H7 (cell line): ENCODE results near the gene DCLK2. TPM values are rescaled to one million over a fixed set of nuclear protein-coding genes. Genes with fewer than 3 reads are reported as not detected.
A peak's percentile ranks its signal among the peaks of the same experiment; 100 is the strongest.

Experiments used
- DNase-seq: peaks from one replicate; pipeline ENCODE4 v3.0.0; 2012
- H3K27me3 ChIP-seq: 2 replicates; pipeline ENCODE4 v1.6.0; 2011; ENCODE audit warnings: mild to moderate bottlenecking, low read length; ENCODE audit not compliant: control insufficient read depth, insufficient read depth
- H3K36me3 ChIP-seq: replicated peaks from 2 replicates; pipeline ENCODE4 v1.5.1; 2011; ENCODE audit warnings: low read length; ENCODE audit not compliant: control insufficient read depth, insufficient read depth
- H3K4me3 ChIP-seq: 2 replicates; pipeline ENCODE4 v1.5.1; 2011; ENCODE audit warnings: low read depth, mild to moderate bottlenecking, control low read depth, low read length, moderate library complexity; ENCODE audit not compliant: insufficient read depth
- total RNA-seq: library from RNA; depleted of rRNA; stranded (reverse); fragments of >200 nt; shearing (Covaris generic); gene quantifications from 2 replicates; pipeline ENCODE4 v1.2.3, GENCODE V29; 2014; rRNA removed

Gene DCLK2
- total RNA-seq = 0.31 and 0.74 TPM in 2 replicates

GRCh38 chr4:150078041-150078578, at the start of gene DCLK2:
TSS of gene DCLK2 (plus strand) at chr4:150078445. CDS start at chr4:150079028, 583 bp downstream.
- Histone ChIP-seq H3K4me3 (peak within 1 kb of the TSS; percentile 50), H3K36me3 (no peaks in the 10 kb centered on the region), H3K27me3 (peaks cover 39% of the 10 kb centered on the region)
- DNase-seq = peak; percentile 92

- DNase-seq = no peak
These were observed 45.7 kb upstream of the DCLK2 start for GRCh38 chr4:150032541-150032940.

GRCh38 chr4:150033081-150033480, 45.2 kb upstream of the DCLK2 start:
- DNase-seq = no peak

More at GRCh38 chr4:150032541-150032940, 45.7 kb upstream of the DCLK2 start:
- no peaks in the 10 kb centered on the region for H3K27me3 ChIP-seq
- H3K4me3 ChIP-seq = no peak overlapping the region
- no peaks in the 10 kb centered on the region for H3K36me3 ChIP-seq

GRCh38 chr4:150033901-150034300, 44.3 kb upstream of the DCLK2 start:
- Histone ChIP-seq H3K36me3 (no peaks in the 10 kb centered on the region), H3K27me3 (no peaks in the 10 kb centered on the region), H3K4me3 (no peak overlapping the region)
- no peak for DNase-seq

More at GRCh38 chr4:150033081-150033480, 45.2 kb upstream of the DCLK2 start:
- Histone ChIP-seq H3K4me3 (no peak overlapping the region), H3K27me3 (no peaks in the 10 kb centered on the region), H3K36me3 (no peaks in the 10 kb centered on the region)

- H3K36me3 ChIP-seq = no peaks in the 10 kb centered on the region
- no peak overlapping the region for H3K4me3 ChIP-seq
- DNase-seq = no peak
- H3K27me3 ChIP-seq = no peaks in the 10 kb centered on the region
These were observed 40.9 kb upstream of the DCLK2 start for GRCh38 chr4:150037251-150037856.

- H3K27me3 ChIP-seq = no peaks in the 10 kb centered on the region
These were observed 39.7 kb upstream of the DCLK2 start for GRCh38 chr4:150038335-150039076.

GRCh38 chr4:150039274-150040127, 38.7 kb upstream of the DCLK2 start:
- H3K27me3 ChIP-seq = no peaks in the 10 kb centered on the region
- H3K4me3 ChIP-seq = no peak overlapping the region
- no peaks in the 10 kb centered on the region for H3K36me3 ChIP-seq
- DNase-seq = no peak

More at GRCh38 chr4:150038335-150039076, 39.7 kb upstream of the DCLK2 start:
- no peak overlapping the region for H3K4me3 ChIP-seq
- no peaks in the 10 kb centered on the region for H3K36me3 ChIP-seq
- DNase-seq = no peak

GRCh38 chr4:150044517-150044916, 33.7 kb upstream of the DCLK2 start:
- no peak for DNase-seq
- Histone ChIP-seq H3K36me3 (no peaks in the 10 kb centered on the region), H3K27me3 (no peaks in the 10 kb centered on the region), H3K4me3 (no peak overlapping the region)

GRCh38 chr4:150045410-150045809, 32.8 kb upstream of the DCLK2 start:
- Histone ChIP-seq H3K27me3 (no peaks in the 10 kb centered on the region), H3K4me3 (no peak overlapping the region), H3K36me3 (no peaks in the 10 kb centered on the region)
- no peak for DNase-seq

- H3K36me3 ChIP-seq = no peaks in the 10 kb centered on the region
- DNase-seq = no peak
- H3K27me3 ChIP-seq = no peaks in the 10 kb centered on the region
- no peak overlapping the region for H3K4me3 ChIP-seq
These were observed 31.5 kb upstream of the DCLK2 start for GRCh38 chr4:150046728-150047217.

GRCh38 chr4:150047546-150047945, 30.7 kb upstream of the DCLK2 start:
- H3K27me3 ChIP-seq = no peaks in the 10 kb centered on the region
- no peaks in the 10 kb centered on the region for H3K36me3 ChIP-seq
- no peak overlapping the region for H3K4me3 ChIP-seq
- DNase-seq = no peak

GRCh38 chr4:150049682-150050081, 28.6 kb upstream of the DCLK2 start:
- no peaks in the 10 kb centered on the region for H3K36me3 ChIP-seq
- no peaks in the 10 kb centered on the region for H3K27me3 ChIP-seq
- H3K4me3 ChIP-seq = no peak overlapping the region
- no peak for DNase-seq

GRCh38 chr4:150050566-150050965, 27.7 kb upstream of the DCLK2 start:
- Histone ChIP-seq H3K36me3 (no peaks in the 10 kb centered on the region), H3K27me3 (no peaks in the 10 kb centered on the region; the same call in 1 of the 2 replicates), H3K4me3 (no peak overlapping the region)
- DNase-seq = no peak

GRCh38 chr4:150051111-150051510, 27.1 kb upstream of the DCLK2 start:
- no peak overlapping the region for H3K4me3 ChIP-seq
- no peaks in the 10 kb centered on the region for H3K36me3 ChIP-seq
- no peak for DNase-seq
- no peaks in the 10 kb centered on the region; the same call in 1 of the 2 replicates for H3K27me3 ChIP-seq
